Activated CD4-positive, alpha-beta T cell treated with anti-CD3 and anti-CD28 coated beads for 36 hours (primary cell): ENCODE results near the gene CACNA2D3. TPM values are rescaled to one million over a fixed set of nuclear protein-coding genes. Genes with fewer than 3 reads are reported as not detected.

ENCODE experiments used
- total RNA-seq, 2 experiments: library from RNA; stranded (reverse); gene quantifications; one replicate each; pipeline ENCODE4 v1.2.3, GENCODE V29; 2021

The CACNA2D3 gene
- total RNA-seq, 2 experiments from 2014 or later = not detected

Other genes starting within 250 kb of the CACNA2D3 start
- gene ACTR8, start 240.4 kb upstream of the CACNA2D3 start, total RNA-seq = 10 to 100 TPM; 26.0 to 28.9 TPM
- gene SELENOK, start 230.7 kb upstream of the CACNA2D3 start, total RNA-seq = 10 to 100 TPM; 31.6 to 45.1 TPM